ENCODE data around the gene EPB41L3.
"Not testable (repeated sequence)": the region's sequence is repeated elsewhere in the genome, so short reads cannot be mapped to it uniquely, and the experiment has no call there.

EPB41L3 gene

GRCh38 chr18:5513947-5514346 lies 29.9 kb downstream of the EPB41L3 start:
- DNase-seq (ENCODE audit: low spot score), result no peak
- no peak overlapping the region for H3K27ac ChIP-seq

GRCh38 chr18:5512176-5512575 lies 31.6 kb downstream of the EPB41L3 start:
- H3K4me3 ChIP-seq, result no peak overlapping the region
- no peak for TF ChIP-seq CTCF (IDR thresholded peaks at IDR 0.05)
- H3K27ac ChIP-seq, result no peak overlapping the region
- no peak for DNase-seq (ENCODE audit: low spot score)

More at GRCh38 chr18:5513947-5514346, 29.9 kb downstream of the EPB41L3 start:
- TF ChIP-seq CTCF (IDR thresholded peaks at IDR 0.05), result no peak
- H3K4me3 ChIP-seq, result no peak overlapping the region

GRCh38 chr18:5511541-5511940 lies 32.3 kb downstream of the EPB41L3 start:
- not testable (repeated sequence) for DNase-seq (ENCODE audit: low spot score); H3K27ac ChIP-seq; H3K4me3 ChIP-seq

- Histone ChIP-seq H3K4me3 (no peak overlapping the region), H3K27ac (no peak overlapping the region)
- no peak for TF ChIP-seq CTCF (IDR thresholded peaks at IDR 0.05)
- DNase-seq (ENCODE audit: low spot score), result no peak
Measured at GRCh38 chr18:5510135-5510846, 33.5 kb downstream of the EPB41L3 start.

GRCh38 chr18:5508821-5509220 lies 35.0 kb downstream of the EPB41L3 start:
- Histone ChIP-seq H3K27ac (no peak overlapping the region), H3K4me3 (no peak overlapping the region)
- no peak for TF ChIP-seq CTCF (IDR thresholded peaks at IDR 0.05)
- DNase-seq (ENCODE audit: low spot score), result no peak

- Histone ChIP-seq H3K27ac (no peak overlapping the region), H3K4me3 (no peak overlapping the region)
- no peak for TF ChIP-seq CTCF (IDR thresholded peaks at IDR 0.05)
- DNase-seq (ENCODE audit: low spot score), result no peak
Measured at GRCh38 chr18:5507756-5508155, 36.0 kb downstream of the EPB41L3 start.

GRCh38 chr18:5506174-5506573 lies 37.6 kb downstream of the EPB41L3 start:
- no peak overlapping the region for H3K27ac ChIP-seq
- DNase-seq (ENCODE audit: low spot score), result no peak
- no peak for TF ChIP-seq CTCF (IDR thresholded peaks at IDR 0.05)
- H3K4me3 ChIP-seq, result no peak overlapping the region
